Activated CD4-positive, CD25-positive, alpha-beta regulatory T cell treated with anti-CD3 and anti-CD28 coated beads, Interleukin-2, amount 50 U/mL, for 72 hours (primary cell): ENCODE results near the gene MAP1LC3B2.

ENCODE experiments used
- DNase-seq: peaks from one replicate; pipeline ENCODE4 v3.0.0; 2021

MAP1LC3B2 gene

DNA sequence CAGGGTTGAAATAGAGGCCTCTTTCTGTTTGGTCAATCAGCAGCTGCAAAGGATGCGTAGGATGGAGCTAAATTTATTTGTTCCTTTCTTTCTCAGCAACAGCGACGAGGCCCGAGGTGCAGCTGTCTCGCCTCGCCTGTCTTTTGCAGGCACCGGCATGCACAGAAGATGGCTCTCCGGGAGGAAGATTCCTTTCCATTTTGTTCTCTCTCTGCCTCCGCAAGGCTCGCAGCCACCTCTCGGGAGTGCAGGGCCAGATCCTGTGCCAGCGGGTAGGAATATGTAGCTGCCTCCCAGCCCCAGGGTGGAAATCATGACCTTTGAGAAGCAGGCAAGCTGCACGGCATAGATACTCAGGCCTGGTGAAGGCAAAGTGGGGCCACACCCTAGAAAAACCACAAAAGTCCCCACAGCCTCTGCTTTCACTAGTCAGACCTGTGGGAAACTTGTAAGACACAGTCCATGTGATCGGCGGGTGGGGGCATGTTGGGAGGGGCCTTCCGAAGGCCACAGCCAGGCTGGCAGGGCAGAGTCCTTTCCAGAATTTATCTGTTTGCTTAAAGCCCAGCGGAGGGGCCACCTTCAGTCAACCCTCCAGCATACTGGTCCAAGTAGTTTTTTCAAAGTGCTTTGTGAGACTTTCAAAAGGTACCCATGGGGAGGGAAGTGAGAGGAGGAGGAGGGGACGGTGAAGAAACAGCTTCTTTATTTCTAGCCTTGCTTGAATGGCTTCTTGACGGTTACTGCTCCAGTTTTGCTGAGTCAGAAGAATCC lies at the start of gene MAP1LC3B2:
MAP1LC3B2 (plus strand) TSS at position 220 of the 774 bp plus-strand sequence. CDS start 16,562 bp downstream, outside the sequence.
- peak; percentile 59 for DNase-seq

DNA sequence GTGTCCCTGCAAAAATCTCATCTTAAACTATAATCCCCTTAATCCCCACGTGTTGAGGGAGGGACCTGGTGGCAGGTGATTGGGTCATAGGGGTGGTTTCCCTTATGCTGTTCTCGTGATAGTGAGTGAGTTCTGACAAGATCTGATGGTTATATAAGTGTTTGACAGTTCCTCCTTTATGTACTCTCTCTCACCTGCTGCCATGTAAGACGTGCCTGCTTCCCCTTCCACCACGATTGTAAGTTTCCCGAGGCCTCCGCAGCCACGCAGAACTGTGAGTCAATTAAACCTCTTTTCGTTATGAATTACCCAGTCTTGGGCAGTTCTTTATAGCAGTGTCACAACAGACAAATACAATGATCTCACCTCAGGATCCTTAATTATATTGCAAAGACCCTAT lies 45.2 kb upstream of the MAP1LC3B2 start:
- DNase-seq: no peak

DNA sequence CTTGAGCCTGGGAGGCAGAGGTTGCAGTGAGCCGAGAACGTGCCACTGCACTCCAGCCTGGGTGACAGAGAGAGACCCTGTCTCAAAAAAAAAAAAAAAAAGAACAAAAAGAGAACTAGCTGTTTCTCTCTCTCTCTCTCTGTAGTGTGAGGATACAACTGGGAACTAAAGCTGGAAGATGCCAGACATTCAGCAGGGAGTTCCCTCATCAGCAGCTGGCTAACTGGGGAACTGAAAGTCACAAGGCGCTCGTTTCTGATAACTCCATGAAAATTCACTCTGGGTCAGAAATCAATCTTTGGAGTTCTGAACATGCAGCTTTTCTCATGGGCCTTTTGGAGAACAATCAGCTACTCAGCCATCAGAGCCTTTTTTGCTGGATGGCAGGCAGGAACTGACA lies 43.5 kb upstream of the MAP1LC3B2 start:
- no peak for DNase-seq

DNA sequence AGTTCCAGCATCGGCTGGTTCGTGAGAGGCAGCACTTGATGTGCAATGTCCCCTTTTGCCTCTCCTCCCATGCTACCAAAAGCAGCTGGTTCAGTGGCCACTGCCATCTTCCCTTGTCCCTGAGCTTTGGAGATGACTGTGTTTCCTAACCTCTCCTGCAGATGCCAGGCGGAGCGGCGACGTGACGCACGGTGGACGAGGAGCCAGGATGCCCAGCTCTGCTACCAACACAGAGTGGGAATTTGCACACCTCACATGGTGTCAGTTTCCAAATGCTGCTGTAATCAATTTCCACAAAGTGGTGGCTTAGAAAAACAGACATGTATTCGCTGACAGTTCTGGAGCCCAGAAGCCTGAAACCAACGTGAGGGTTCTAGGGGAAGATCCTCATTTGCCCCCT lies 42.5 kb upstream of the MAP1LC3B2 start:
- DNase-seq: no peak

DNA sequence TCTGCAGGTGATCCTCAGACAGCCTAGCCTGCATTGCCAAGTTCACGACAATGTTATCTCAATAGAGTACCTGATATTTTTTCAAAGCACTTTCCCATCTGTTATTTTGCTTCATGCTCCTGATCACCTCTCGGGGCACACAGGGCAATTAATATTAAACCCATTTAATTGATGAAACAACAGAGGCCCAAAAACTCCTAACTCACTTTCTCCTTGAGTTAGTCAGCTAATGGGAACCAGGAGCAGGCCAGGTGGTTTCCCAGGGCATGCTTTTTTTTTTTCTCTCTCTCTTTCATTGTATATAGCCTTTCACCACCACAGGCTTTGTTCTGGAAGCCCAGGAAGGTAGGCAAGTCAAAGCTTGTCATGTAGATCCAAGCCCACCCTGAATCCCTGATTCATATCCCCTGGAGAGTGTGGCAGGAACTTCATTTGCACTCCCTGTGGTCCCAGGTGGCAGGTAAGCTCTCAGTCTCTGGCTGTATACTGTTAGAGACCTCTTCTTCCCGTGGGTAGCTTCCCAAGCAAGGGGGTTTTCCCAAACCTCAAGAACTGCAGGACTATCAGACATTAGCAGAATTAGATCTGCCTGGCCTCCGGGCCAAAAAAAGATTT lies 41.6 kb upstream of the MAP1LC3B2 start:
- DNase-seq: no peak

DNA sequence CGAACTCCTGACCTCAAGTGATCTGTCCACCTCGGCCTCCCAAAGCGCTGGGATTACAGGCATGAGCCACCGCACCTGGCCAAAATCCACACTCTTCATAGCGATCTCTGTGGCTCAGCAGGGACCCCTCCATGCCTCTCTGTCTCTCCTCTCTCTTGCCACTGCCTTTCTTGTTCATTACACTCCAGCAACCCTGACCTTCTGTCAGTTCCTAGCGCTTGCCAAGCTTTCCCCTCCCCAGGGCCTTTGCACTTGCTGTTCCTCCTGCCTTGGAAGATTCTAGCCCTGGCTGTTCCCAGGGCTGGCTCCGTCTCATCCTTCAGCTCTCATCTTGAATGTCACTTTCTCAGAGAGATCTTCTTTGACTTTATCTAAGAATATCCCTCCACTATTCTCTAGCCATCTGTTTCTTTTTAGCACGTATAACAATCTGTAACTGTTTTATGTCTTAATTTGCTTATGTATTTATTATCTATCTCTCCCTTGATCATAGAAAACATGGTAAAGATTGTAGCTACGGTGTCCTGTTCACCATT lies 38.9 kb upstream of the MAP1LC3B2 start:
- no peak for DNase-seq

DNA sequence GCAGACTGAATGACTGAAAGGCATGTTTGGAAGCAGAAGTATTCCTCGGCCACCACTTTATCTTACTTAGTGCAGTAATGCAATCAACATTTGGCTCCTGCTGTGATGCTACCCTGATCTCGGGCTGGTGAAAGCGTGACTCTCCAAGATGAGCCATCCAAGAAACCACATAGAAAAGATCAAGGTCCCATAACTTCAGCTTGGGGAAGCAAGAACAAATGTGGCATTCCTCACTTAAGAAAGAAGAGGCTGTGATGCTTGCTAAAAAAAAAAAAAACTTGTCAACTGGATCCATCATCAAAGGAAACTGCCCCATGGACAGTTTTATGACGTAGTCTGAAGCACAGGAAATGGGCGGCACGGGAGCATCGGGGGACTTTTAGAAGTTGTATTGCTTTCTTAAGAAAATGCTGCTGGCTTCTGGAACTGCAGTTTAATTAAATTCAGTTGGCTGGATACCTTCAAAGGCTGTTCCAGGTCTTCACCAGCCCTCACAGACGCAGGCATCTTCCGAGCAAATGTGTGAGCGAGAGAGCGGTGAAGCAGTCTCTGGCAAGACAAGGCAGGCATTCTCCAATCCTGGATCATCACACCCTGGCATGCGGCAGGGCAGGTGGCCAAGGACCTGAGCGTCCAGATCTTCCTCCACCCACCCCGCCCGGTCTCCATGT lies 38.2 kb upstream of the MAP1LC3B2 start:
- DNase-seq: no peak

DNA sequence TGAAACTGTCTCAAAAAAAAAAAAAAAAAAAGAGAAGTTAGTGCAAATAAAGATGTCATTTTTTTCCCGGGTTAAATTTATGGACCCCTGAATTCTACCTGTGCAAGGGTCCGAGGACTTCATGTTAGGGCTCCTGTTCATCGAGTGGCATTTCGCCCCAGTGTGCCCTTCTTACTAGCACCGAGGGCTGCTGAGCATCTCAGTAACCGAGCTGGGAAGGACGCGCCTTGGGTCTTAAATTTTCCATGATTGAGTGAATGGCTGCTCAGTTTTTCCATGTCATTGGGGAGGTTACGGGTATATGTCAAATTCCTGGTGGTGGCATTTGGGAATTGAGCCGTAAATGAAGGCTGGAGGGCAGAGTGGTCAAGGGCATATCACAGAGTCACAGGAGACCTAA lies 34.9 kb upstream of the MAP1LC3B2 start:
- DNase-seq: no peak

DNA sequence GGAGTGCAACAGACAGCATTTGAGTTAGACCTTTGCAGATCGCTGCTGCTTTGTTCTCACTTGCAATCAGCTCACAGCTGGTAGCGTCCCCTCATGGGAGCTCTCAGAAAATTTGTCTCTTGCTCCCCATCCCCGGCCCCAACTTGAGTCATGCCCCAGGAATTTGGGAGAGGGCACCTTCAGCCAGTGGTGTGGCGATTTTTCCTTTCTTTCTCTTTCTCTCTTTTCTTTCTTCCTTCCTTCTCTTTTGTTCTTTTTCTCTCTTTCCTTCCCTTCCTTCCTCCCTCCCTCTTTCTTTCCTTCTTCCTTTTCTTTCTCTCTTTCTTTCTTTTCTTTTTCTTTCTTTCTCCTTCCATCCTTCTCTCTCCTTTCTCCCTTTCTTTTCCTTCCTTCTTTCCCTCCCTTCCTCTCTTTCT lies 34.2 kb upstream of the MAP1LC3B2 start:
- DNase-seq: no peak

DNA sequence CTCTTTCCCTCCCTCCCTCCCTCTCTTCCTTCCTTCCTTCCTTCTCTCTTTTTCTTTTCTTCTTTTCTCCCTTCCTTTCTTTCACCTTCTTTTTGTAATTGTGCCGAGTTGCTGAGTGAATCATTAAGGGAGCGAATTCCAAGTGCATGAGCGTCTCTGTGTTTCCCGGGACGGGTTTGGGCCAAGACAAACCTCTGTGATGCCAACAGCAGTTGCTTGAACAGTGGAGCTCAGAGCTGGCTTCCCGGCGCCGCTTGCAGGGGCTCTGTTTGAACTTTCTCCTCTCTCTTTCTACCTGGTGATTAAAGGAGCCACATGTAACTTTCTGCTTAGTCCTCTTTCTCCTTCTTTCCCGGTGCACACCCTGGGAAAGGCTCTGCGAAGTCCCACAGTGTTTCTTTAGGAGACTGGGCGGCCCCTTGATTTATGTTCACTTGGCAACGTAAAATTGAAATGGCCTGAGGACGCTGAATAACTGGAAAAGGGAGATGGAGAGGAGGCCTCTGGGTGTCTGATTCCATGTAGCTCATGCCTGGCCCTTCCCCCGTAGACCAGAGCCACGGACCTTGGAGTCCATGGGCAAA lies 33.7 kb upstream of the MAP1LC3B2 start:
- no peak for DNase-seq

DNA sequence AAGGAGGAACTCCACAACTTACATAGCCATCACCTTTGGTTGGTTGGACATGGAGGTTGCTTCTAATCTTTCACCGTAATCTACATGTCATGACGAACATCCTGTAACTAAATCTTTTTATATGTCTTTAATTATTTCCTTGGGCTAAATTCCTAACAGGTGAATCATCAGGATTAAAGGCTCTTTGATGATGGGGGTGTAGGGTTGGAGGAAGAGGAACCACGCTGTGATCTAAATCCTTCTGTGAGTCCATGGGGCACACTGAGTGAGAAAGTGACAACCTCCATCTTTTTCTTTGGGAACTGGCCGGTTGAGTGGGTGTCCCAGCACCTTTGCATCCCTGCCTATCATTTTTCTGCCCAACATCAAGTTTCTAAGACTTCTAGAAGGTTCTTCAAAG lies 31.1 kb upstream of the MAP1LC3B2 start:
- DNase-seq: no peak

DNA sequence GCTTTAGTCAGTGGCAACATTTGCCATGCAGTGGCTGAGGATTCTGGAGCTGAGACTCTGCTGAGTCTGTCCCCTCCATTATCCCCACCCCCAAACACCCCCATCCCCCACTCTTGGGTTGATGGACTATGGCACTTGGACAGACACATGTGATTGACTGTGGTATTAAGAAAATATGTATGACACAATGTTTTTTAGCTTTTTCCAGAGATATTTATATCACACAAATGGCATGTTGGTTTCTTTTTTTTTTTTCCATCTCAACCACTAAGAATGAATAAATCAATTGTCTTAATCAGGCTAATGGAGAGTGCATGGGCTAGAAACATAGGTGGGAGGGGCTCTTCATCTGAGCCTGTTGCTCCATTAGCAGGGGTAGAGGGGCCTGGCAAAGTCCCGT lies 30.7 kb upstream of the MAP1LC3B2 start:
- no peak for DNase-seq

DNA sequence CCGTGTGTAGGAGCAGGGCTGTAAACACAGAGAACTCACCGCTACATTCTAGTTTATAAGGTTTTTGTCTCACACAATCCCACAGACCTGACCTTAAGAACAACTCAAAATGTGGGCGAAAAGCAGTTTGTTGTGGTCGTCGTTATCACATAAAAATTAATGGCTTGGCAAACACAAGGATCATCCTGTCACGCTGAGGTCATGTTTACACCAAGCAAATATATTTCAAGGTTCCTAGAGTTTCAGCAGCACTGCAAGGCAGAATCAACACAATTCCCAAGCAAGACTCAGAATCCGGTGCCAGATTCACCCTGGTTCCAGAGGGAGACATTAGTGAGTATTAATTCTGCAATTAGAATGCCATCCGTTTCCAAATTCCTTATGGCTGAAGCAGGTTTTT lies 30.1 kb upstream of the MAP1LC3B2 start:
- DNase-seq: no peak

DNA sequence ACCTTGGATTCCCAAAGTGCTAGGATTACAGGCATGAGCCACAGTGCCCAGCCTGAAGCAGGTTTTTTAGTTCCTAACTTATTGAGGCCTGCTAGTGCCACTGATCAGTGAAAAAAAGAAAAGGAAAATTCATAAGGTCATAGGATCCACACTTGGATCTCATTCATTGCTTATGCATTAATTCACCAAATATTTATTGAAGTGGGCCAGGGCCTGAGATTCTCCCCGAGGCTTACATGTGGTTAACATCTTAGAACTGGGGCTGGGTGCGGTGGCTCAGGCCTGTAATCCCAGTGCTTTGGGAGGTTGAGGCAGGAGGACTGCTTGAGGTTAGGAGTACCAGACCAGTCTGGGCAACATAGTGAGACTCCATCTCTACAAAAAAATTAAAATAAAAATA lies 29.5 kb upstream of the MAP1LC3B2 start:
- DNase-seq: no peak

DNA sequence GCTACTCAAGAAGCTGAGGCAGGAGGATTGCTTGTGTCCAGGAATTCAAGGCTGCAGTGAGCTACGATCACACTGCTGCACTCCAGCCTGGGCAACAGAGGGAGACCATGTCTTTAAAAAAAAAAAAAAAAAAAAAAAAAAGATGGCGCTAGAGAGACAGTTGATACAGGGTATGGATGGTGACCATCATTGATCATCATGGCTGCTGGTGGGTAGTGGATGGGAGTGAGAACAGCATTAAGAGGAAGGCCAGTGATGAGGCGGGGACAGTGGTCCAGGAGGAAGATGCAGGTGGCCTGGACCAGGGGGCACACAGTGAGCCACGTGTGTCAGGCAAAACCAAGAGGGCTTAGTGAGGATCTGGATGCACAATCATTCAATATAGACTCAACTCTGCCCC lies 26.8 kb upstream of the MAP1LC3B2 start:
- DNase-seq: no peak

DNA sequence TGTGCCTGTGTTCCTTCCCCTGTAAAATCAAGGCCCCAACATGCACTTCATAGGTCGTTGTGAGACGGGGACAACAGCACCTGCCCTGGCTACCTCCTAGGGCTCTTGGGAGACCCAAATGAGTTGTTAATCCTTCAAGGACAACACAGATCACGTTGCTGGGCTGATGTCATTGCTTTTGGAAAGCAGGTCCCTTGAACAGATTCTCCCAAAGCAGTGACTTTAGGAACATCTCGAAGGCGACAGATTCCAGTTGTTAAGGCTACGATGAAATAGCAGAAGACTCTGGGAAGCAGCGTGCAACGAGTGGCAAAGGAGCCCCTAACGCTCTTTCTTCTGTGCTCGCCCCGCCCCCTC lies 26.2 kb upstream of the MAP1LC3B2 start:
- DNase-seq: no peak

DNA sequence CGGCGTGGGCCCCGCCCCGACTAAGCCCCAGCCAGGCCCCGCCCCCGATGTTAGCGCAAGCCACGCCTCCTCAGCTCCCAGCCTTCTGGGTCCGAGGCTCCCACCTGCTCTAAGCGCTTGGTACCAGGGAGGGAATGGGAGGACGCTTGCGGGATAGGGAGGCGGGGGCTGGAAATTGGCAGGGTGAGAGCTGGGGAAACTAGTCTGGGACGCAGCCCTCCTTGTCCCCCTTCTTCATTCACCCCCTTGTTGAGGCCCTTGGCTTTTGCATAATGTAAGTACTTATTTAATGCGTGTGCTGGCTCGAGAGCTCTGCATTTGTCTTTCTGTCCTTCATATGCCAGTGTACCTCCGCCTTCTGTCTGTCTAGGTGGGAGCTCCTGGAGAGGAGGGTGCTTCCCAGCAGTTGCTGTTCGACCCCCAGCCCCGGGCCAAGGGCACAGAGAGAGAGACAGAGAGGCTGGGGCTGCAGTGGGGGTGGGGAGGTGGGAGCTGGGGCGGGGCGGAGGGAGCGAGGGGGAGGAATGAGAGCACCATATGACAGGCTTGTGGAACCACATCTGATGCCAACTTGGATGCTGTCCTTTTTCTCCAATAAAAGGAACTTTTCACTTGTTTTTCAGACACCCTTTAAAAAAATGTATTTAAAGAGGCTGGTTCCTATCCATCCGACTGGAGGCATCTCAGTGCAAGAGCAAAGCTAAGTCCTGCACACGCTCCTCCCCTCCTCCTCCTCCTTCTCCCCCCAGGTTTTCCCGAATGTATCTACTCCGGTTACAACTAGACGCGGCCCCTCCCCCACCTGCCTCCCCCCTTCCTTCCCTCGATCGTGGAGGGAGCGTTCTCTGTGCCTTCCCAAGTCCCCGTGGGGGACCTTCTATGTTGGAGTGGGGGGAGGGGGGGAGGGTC lies 25.6 kb upstream of the MAP1LC3B2 start:
- DNase-seq: peak; percentile 74

DNA sequence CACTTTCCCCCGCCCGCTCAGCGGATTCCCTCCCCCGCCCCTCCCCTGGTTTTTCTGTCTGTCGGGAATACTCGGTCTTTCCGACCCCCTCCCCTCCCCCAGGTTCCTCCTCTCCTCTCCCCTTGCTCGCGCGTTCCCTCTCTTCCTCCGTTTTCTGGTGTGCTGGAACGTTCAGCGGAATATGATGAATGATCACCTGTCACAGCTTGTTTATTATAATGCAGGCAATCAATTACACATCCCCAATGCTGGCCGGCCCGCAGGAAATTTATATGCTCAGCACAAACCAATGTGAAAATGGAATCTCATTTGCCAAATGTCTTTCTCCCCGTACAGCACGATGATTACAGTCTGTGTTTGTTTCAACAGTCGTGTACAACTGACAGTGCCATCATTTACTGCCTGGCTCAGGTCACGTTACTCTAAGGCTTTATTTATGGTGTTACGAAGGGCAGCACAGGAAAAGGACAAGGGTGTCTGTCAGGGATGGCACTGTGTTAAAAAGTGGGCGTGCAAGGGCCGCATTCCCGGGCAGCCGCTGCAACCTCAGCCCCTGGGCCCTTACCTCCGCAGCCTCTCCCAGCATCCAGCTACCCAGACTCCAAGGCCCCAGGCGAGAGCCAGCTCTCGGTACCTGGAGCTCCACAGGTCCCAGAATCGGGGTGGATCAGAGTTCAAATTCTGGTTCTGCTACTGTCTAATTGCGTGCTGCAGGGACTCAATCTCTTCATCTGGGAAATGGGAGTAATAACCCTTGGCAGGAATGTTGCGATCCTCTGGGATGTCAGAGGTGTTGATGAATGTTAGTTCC lies 24.7 kb upstream of the MAP1LC3B2 start:
- no peak for DNase-seq

DNA sequence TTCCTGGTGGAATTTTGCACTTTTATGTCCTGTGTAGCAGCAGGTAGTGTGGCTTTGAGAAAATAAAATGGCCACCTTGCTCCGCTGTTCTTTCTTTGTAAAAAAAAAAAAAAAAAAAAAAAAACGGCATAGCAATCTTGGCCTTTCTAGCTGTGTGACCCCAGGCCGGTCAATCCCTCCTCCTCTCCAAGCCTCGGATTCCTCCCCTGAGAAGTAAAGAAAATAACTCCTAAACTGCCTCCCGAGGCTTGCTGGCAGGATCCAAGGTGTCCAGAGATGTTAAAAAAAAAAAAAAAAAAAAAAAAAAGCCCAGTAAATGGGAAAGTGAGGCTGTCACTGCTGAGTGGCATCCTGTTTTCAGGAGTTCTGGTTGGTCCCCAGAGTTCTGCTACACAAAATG lies 23.9 kb upstream of the MAP1LC3B2 start:
- no peak for DNase-seq

DNA sequence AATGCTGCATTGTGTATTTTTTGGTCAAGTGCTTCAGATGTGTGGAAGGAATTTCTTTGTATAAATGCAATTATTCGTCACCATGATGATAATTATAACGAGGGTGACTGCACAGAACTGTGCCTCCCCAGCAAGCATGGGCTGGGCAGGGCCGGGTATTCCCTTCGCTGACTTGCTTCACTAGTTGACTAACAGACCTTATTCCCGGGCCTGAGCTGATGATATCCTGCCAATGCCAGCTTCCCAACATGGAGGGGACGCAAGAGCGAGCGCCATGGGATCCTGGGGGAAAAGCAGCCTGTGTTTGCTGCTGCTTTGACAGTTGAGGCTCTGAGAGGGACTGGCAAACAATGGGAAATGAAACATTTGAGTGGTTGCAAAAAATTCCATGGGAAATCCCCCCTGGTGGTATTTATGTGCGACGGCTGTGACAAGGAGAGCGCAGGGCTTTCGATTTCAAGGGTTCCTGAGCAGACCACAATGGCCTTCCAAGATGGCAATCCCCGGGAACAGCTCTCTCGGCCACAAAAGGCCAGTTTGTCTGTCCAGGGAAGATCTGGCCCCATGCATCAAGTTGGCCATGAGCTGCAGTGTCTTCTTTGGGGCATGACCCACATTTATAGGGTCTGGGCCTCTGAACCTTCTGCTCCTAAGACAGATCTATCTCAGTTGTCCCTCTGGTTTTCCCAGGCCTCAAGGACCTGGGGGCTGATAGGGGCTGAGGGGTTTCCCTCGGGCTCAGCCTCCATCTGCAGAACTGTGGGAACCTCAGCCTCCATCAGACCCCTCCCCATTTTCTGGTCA lies 21.9 kb upstream of the MAP1LC3B2 start:
- DNase-seq: no peak
